GM10248 (cell line): Measurements from ENCODE around the gene IGFBP4.

Source experiments
- CTCF ChIA-PET: fragments of 300-600 bp; sonication (Branson Sonifier 250); formaldehyde crosslinking; extraction: SDS; loops from one replicate; lab custom pipeline; 2021; ENCODE audit warnings: antibody characterized with exemption; lab: Yijun Ruan, JAX
- POLR2A ChIA-PET: fragments of 350-650 bp; sonication (Branson Sonifier 250); formaldehyde crosslinking; extraction: SDS; loops from one replicate; lab custom pipeline; 2020; ENCODE audit warnings: antibody characterized with exemption; lab: Yijun Ruan, JAX
- DNase-seq: peaks from one replicate; pipeline ENCODE4 v3.0.0; 2012; ENCODE audit errors: extremely low spot score
- CTCF ChIP-seq: IDR thresholded peaks from 2 replicates; pipeline ENCODE4 v1.5.1; 2012; ENCODE audit warnings: mild to moderate bottlenecking, low read depth; ENCODE audit errors: extremely low read depth, missing control alignments, control extremely low read depth

IGFBP4 gene

DNA sequence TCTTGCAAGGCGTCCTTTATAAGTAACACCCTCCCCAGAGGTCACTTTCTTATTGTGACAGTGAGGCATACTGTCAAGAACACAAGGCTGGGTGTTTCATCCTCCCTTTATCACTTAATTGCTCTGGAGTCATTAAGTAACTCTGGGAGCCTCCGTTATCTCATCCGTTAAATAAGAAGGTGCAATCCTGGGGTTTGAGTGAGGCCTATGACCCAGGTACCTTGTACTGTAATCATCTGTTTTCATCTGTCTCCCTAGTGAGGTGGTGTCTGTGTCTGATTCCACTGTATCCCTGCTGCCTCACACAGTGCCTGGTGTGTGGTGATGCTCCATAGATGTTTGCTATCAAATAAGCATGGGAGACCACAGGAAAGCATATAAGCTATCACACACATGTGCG, 40.4 kb downstream of the IGFBP4 start:
- POLR2A ChIA-PET, result no interaction called here
- no peak for TF ChIP-seq CTCF

GRCh38 chr17:40484285-40484972, 41.2 kb downstream of the IGFBP4 start:
- DNase-seq, result no peak
- CTCF ChIA-PET, result no interaction called here
- POLR2A ChIA-PET, result no interaction called here
- no peak for TF ChIP-seq CTCF

More for the DNA sequence above, 40.4 kb downstream of the IGFBP4 start:
- no peak for DNase-seq
- CTCF ChIA-PET, result interaction anchor here (0.8 kb wide), 1 partner anchor 8 kb away, joined by 3 read pairs; no protein-coding TSS in a partner anchor

GRCh38 chr17:40484973-40485530, 41.8 kb downstream of the IGFBP4 start:
- POLR2A ChIA-PET, result no interaction called here
- CTCF ChIA-PET, result interaction anchor here (1.9 kb wide), 1 partner anchor 9 kb away, joined by 6 read pairs; no protein-coding TSS in a partner anchor
- TF ChIP-seq CTCF, result no peak

DNA sequence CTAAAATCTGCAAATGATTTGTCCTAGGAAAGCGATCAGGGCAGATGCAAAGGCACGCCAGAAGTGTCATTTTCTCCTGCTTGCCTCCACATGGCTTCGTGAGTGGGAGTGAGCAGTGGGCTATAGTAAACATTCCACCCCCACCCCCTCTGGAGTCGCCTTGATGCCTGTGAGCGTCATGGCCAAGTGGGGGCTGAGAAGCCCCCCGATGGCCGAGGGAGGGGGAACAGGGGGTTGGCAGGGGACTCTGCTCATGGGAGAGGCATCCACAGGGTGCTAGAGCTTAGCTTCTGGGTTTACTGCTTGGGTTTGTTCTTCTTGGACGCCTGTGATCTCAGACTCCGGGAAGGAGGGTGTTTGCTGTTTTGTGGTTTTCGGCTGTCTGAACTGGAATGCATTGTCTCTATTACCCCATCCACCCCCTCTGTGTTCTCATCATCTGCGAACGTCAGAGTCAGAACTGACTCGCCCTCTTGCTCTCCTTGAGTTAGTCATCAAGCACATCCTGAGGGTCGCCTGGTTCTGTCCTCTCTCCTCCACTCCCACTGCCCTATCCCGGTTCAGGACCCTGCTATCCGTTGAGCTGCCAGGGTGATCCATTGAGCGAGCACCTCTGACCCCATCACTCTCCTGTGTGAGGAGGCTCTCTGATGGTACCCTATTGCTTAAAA, 42.7 kb downstream of the IGFBP4 start:
- ChIA-PET POLR2A (no interaction called here), CTCF (interaction anchor here (1.9 kb wide), 1 partner anchor 10 kb away, joined by 6 read pairs; no protein-coding TSS in a partner anchor)
- no peak for DNase-seq
- TF ChIP-seq CTCF, result no peak

More at GRCh38 chr17:40484973-40485530, 41.8 kb downstream of the IGFBP4 start:
- DNase-seq, result no peak

- POLR2A ChIA-PET, result no interaction called here
- TF ChIP-seq CTCF, result no peak
- no peak for DNase-seq
- CTCF ChIA-PET, result interaction anchor here (0.9 to 1.9 kb wide), 3 partner anchors 11 to 47 kb away, joined by 3 to 6 read pairs (median 4); partner anchors contain the start of gene IGFBP4
These were observed 43.5 kb downstream of the IGFBP4 start for GRCh38 chr17:40486522-40487370.
